Epithelial cell of esophagus (primary cell): ENCODE measurements around the gene CDH2.

Experiments
- DNase-seq: peaks from one replicate; pipeline ENCODE4 v3.0.0; 2010; ENCODE audit warnings: low read depth
- H3K4me3 ChIP-seq: 2 replicates; pipeline ENCODE4 v1.5.1; 2011; ENCODE audit warnings: mild to moderate bottlenecking, low read length, control low read depth
- TF ChIP-seq, protein P1 (sequence below): IDR thresholded peaks from 2 replicates; pipeline ENCODE4 v1.5.1; 2011; ENCODE audit warnings: low read depth, mild to moderate bottlenecking, low read length, control low read depth, inconsistent platforms; ENCODE audit not compliant: insufficient read depth; ENCODE audit errors: missing control alignments

CDH2 gene

DNA sequence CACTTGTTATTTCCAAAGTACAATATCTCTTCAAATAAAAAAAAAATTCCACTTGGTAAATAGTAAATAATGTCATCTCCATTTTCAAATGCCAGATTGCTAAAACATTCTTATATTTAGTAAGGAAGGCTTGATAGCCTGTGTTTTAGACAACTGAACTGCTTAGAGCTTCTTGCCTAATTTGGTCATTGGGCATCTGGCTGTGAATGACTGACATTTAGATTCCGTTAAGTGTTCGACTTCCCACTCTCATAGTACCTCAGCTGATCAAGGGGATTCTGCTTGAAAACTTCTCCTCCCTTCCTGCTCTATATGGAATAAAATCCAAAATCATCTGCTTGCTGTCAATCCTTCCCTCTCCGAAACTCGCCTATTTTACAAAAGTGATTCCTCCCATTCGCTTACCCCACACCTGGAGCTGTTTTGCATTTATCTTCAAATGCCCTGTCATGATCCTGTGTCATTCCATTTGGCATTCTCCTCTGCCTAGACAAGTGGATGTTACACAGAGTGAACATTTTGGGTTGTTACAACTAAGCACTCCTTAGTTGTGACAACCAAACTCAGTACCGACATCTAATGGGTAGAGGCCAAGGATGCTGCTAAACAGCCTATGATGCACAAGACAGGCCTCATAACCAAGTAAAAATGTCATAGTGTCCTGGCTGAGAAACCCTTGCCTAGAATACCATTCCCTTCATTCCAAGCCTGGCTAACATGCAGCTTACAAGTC lies 181.0 kb downstream of the CDH2 start:
- no peak overlapping the region for H3K4me3 ChIP-seq
- DNase-seq = no peak
- TF ChIP-seq, protein P1, sequence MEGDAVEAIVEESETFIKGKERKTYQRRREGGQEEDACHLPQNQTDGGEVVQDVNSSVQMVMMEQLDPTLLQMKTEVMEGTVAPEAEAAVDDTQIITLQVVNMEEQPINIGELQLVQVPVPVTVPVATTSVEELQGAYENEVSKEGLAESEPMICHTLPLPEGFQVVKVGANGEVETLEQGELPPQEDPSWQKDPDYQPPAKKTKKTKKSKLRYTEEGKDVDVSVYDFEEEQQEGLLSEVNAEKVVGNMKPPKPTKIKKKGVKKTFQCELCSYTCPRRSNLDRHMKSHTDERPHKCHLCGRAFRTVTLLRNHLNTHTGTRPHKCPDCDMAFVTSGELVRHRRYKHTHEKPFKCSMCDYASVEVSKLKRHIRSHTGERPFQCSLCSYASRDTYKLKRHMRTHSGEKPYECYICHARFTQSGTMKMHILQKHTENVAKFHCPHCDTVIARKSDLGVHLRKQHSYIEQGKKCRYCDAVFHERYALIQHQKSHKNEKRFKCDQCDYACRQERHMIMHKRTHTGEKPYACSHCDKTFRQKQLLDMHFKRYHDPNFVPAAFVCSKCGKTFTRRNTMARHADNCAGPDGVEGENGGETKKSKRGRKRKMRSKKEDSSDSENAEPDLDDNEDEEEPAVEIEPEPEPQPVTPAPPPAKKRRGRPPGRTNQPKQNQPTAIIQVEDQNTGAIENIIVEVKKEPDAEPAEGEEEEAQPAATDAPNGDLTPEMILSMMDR = no peak

DNA sequence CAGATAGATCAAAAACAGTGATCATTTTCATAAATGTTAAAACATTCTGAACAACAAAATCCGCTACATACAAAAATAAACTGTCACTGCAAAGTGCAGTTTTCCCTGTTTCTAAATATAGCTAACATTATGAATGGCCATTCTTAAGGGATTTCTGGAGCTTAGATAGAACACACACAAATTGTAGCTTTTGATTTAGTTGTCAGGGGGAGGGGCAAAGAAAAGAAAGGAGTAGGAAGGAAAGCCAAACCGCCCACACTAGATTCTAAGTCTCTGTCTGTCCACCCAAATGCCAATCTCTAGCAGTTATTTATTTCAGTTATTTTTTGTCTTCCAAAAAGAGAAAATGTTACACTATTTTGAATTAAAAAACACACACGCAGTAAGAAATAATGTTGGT lies 182.4 kb downstream of the CDH2 start:
- H3K4me3 ChIP-seq = no peak overlapping the region
- TF ChIP-seq, protein P1 = no peak
- DNase-seq = no peak

DNA sequence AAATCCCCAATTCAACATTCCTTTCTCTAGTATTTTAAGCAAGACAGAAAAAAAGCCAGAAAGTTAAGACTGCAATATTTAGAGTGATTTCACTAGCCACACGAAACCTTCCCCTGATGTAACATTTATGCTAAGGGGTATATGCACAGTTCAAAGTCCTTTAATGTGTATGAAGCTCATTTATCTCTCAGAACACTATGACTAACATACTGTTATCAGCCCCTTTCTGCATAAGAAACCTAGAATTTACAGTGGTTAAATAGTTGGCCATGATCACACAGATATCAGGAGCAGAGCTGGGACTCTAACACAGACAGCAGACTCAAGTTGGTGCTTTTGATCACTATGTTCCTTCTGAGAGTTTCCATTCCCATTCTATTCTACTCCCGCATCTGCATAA lies 185.5 kb downstream of the CDH2 start:
- TF ChIP-seq, protein P1 = no peak
- no peak for DNase-seq
- no peak overlapping the region for H3K4me3 ChIP-seq

DNA sequence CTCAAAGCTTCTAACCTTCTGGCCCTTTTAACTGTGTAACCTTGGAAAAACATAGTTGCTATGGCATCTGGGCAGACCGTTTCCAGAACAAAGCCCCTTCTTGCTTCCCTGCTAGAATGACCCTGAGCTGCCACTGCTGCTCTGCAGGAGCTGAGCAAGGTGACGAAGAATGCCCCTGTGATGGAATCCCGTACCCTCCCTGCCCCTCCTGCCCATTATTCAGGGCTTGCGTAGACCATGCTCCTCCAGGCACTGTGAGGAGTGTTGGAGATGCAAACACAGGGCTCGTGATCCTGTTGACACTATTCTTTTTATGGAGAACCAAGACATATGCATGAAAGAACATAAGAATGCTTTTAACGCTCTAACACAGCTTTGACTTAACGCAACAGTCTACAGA lies 191.1 kb downstream of the CDH2 start:
- H3K4me3 ChIP-seq = no peak overlapping the region
- no peak for DNase-seq
- TF ChIP-seq, protein P1 = no peak

DNA sequence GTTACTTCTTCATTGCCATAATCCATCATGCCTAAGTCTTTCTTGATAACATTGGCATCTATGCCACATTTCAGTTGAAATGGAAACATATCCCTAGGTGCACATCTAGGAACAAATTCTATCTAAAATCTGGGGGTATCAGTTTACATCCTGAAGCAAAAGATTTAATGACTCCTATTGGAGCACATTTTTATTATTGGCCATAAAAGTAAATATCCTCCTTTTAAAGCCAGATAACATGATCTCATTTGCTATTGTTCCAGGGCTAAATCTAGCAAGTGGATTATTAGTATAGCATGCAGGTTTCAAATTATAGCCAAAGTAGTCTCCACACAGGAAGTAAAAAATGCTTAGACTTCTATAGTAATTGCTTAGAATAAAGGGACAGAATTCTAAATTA lies 193.2 kb downstream of the CDH2 start:
- TF ChIP-seq, protein P1 = no peak
- no peak for DNase-seq
- no peak overlapping the region for H3K4me3 ChIP-seq

DNA sequence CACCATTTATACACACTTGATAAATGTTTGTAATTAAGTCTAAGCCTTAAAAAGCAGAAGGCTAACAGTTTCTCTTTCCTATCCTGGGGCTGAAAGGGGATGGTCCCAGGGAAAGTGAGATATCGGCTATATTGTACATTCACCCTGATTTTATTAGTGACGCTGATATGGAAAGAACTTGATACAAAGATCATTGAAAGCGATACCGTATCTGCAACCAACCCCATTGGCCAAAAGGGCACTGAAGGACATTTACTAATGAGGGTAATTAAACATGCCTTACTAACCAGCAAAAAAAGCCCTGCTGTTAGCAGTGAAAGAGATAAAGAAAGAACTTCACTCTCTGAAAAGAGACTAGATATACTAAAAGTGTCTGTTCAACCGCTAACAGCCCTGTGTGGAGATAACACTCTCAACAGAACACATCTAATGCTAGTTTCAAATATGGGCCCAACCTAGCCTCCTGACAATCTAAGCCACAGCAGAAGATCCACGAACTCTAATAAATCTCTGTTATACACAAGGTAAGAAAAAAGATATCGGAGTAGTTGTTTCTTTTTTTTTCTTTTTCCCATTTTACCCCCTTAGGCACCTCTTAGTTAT lies 200.0 kb downstream of the CDH2 start:
- DNase-seq = no peak
- TF ChIP-seq, protein P1 = no peak

DNA sequence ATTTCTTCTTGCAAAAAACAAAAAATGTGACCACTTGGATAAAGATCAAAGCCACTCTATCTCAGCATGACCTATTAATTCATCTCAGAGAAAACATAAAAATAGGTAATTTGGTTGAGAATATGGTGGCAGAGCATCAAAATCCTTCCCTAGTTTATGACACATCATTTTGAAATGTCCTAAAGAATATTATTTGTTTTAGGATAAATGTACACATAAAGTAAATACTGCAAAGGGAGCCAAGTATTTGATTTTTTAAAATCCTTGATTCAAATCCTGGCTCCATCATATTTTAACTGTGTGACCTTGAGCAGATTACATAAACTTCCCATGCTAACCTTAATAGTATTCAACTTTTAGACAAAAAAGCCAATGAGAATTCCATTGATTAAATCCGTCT lies 206.6 kb downstream of the CDH2 start:
- TF ChIP-seq, protein P1 = no peak
- no peak for DNase-seq
- no peak overlapping the region for H3K4me3 ChIP-seq

More for the DNA sequence above, 200.0 kb downstream of the CDH2 start:
- no peak overlapping the region for H3K4me3 ChIP-seq
